Non-pigmented ciliary epithelial cell (primary cell): ENCODE results near the gene STXBP5.

Experiments
- DNase-seq: peaks from one replicate; pipeline ENCODE4 v3.0.0-alpha.2; 2010; ENCODE audit warnings: low read depth

The STXBP5 gene

GRCh38 chr6:147211349-147211748 is 7.1 kb downstream of the STXBP5 start:
- no peak for DNase-seq

- no peak for DNase-seq
Measured at GRCh38 chr6:147211831-147212230, 7.6 kb downstream of the STXBP5 start.

- no peak for DNase-seq
Measured at GRCh38 chr6:147212622-147213021, 8.4 kb downstream of the STXBP5 start.

- DNase-seq = no peak
Measured at GRCh38 chr6:147213772-147214171, 9.6 kb downstream of the STXBP5 start.

- DNase-seq = no peak
Measured at GRCh38 chr6:147214248-147215227, 10.3 kb downstream of the STXBP5 start.

- no peak for DNase-seq
Measured at GRCh38 chr6:147216915-147217314, 12.7 kb downstream of the STXBP5 start.

GRCh38 chr6:147217840-147218404 is 13.7 kb downstream of the STXBP5 start:
- no peak for DNase-seq

- no peak for DNase-seq
Measured at GRCh38 chr6:147218797-147219196, 14.6 kb downstream of the STXBP5 start.

- no peak for DNase-seq
Measured at GRCh38 chr6:147219463-147219862, 15.2 kb downstream of the STXBP5 start.

- no peak for DNase-seq
Measured at GRCh38 chr6:147220345-147220744, 16.1 kb downstream of the STXBP5 start.

GRCh38 chr6:147221739-147222138 is 17.5 kb downstream of the STXBP5 start:
- no peak for DNase-seq

GRCh38 chr6:147222160-147222838 is 18.1 kb downstream of the STXBP5 start:
- no peak for DNase-seq

GRCh38 chr6:147223736-147224135 is 19.5 kb downstream of the STXBP5 start:
- DNase-seq = no peak

GRCh38 chr6:147226163-147226724 is 22.0 kb downstream of the STXBP5 start:
- no peak for DNase-seq

GRCh38 chr6:147226877-147227276 is 22.7 kb downstream of the STXBP5 start:
- DNase-seq = no peak

- DNase-seq = no peak
Measured at GRCh38 chr6:147227770-147228320, 23.6 kb downstream of the STXBP5 start.

- DNase-seq = no peak
Measured at GRCh38 chr6:147231589-147231988, 27.4 kb downstream of the STXBP5 start.

GRCh38 chr6:147234685-147235084 is 30.5 kb downstream of the STXBP5 start:
- no peak for DNase-seq

- DNase-seq = no peak
Measured at GRCh38 chr6:147238164-147238563, 33.9 kb downstream of the STXBP5 start.

- no peak for DNase-seq
Measured at GRCh38 chr6:147238906-147239305, 34.7 kb downstream of the STXBP5 start.

GRCh38 chr6:147244832-147245231 is 40.6 kb downstream of the STXBP5 start:
- DNase-seq = no peak

- no peak for DNase-seq
Measured at GRCh38 chr6:147245693-147246092, 41.5 kb downstream of the STXBP5 start.
